Mucosa of descending colon (tissue), 3 donors: ENCODE data around the gene CYGB. TPM values are rescaled to one million over a fixed set of nuclear protein-coding genes. Genes with fewer than 3 reads are reported as not detected.
"Not testable (repeated sequence)": the region's sequence is repeated elsewhere in the genome, so short reads cannot be mapped to it uniquely, and the experiment has no call there.

Experiments
- ATAC-seq: fragments of 200-7000 bp; cut with Tn5 transposase; one replicate; pipeline ENCODE4 v1.9.1; 2020; ENCODE audit warnings: mild to moderate bottlenecking, moderate library complexity
- DNase-seq, 3 donors: peaks; one replicate each; pipeline ENCODE4 v3.0.0-alpha.2; 2020
- H3K36me3 ChIP-seq: fragments of 200-600 bp; one replicate; pipeline ENCODE4 v1.8.0; 2021; ENCODE audit warnings: low read depth, mild to moderate bottlenecking
- H3K4me1 ChIP-seq: fragments of 200-600 bp; one replicate; pipeline ENCODE4 v1.8.0; 2021; ENCODE audit warnings: low read depth, mild to moderate bottlenecking
- H3K4me3 ChIP-seq: fragments of 200-600 bp; one replicate; pipeline ENCODE4 v1.8.0; 2021; ENCODE audit warnings: mild to moderate bottlenecking
- H3K9me3 ChIP-seq: fragments of 200-600 bp; one replicate; pipeline ENCODE4 v1.8.0; 2021; ENCODE audit warnings: mild to moderate bottlenecking
- intact Hi-C, 2 donors: fragments of 100-400 bp; cut with DNase I in 1 of 2; cut with micrococcal nuclease in 1 of 2; formaldehyde crosslinking; loops; one replicate each; pipeline versions ENCODE4 v1.11.0 to v1.11.1; 2022; cut with DNase I, micrococcal nuclease
- total RNA-seq, 3 donors: library from RNA; stranded (reverse); fragmentation: NEBNext Ultra II Directional in 2 of 3; extraction: Animal tissue kit (Norgen Biotek cat#: 25700) in 2 of 3; gene quantifications; one replicate each; pipeline versions ENCODE4 v1.2.1 to v1.2.4, GENCODE V29; 2021 to 2023
- TF ChIP-seq, protein P1 (sequence below): fragments of 200-600 bp; IDR thresholded peaks from one replicate; pipeline ENCODE4 v1.8.0; 2022; ENCODE audit warnings: antibody characterized with exemption, mild to moderate bottlenecking
- donor health status: DM: no; HTN: no; CAD: no; lungs with moderate emphysema.
- donor health status: DM: no; HTN: no; CAD: no.
- donor health status: DM: no; HTN: yes; CAD: no.

The CYGB gene
- total RNA-seq, 3 donors from 2014 or later, result 10.6 to 24.0 (median 15.1) TPM

DNA sequence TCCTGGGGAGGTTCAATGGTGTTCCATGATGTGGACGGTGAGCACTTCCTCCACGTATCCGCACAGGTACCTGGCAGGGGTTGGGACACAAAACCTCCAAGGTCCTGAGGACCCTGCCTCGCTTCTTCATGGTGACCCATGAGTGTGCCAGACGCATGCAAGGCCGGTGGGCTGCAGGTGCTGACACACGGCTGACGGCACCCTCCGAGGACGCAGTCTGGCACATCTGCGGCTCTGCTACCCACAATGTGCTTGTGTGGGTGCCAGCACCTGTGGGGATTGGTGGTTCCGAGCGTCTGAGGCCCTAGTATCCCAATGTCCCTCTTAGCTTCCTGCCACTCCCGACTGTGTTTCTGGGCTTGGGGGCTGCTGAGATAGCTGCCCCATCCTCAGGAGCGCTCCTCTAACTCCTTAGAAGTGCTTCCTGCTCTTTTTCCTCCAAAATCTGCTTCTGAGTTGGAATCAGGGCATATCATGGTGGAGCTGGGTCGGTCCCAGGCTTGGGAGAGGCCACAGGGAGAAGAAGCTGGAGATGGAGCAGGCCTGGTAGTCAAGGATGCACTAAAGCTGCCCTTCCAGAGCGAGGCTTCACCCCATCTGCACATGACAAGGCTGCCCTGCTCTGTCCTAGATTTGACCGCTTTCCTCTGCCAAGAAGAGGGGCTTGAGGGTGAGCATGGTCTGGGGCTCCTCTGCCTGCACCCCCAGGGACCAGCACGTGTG, 1.6 kb downstream of the CYGB start:
- no peaks in the 10 kb centered on the region for H3K9me3 ChIP-seq
- ATAC-seq (no peak), DNase-seq (peak in 1 of 3 donors; percentile 48)
- peaks cover 28% of the 10 kb centered on the region for H3K4me1 ChIP-seq
- H3K36me3 ChIP-seq, result no peaks in the 10 kb centered on the region
- intact Hi-C loops, result no loop called here
- TF ChIP-seq, protein P1, sequence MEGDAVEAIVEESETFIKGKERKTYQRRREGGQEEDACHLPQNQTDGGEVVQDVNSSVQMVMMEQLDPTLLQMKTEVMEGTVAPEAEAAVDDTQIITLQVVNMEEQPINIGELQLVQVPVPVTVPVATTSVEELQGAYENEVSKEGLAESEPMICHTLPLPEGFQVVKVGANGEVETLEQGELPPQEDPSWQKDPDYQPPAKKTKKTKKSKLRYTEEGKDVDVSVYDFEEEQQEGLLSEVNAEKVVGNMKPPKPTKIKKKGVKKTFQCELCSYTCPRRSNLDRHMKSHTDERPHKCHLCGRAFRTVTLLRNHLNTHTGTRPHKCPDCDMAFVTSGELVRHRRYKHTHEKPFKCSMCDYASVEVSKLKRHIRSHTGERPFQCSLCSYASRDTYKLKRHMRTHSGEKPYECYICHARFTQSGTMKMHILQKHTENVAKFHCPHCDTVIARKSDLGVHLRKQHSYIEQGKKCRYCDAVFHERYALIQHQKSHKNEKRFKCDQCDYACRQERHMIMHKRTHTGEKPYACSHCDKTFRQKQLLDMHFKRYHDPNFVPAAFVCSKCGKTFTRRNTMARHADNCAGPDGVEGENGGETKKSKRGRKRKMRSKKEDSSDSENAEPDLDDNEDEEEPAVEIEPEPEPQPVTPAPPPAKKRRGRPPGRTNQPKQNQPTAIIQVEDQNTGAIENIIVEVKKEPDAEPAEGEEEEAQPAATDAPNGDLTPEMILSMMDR, result no peak
- no peak overlapping the region for H3K4me3 ChIP-seq

DNA sequence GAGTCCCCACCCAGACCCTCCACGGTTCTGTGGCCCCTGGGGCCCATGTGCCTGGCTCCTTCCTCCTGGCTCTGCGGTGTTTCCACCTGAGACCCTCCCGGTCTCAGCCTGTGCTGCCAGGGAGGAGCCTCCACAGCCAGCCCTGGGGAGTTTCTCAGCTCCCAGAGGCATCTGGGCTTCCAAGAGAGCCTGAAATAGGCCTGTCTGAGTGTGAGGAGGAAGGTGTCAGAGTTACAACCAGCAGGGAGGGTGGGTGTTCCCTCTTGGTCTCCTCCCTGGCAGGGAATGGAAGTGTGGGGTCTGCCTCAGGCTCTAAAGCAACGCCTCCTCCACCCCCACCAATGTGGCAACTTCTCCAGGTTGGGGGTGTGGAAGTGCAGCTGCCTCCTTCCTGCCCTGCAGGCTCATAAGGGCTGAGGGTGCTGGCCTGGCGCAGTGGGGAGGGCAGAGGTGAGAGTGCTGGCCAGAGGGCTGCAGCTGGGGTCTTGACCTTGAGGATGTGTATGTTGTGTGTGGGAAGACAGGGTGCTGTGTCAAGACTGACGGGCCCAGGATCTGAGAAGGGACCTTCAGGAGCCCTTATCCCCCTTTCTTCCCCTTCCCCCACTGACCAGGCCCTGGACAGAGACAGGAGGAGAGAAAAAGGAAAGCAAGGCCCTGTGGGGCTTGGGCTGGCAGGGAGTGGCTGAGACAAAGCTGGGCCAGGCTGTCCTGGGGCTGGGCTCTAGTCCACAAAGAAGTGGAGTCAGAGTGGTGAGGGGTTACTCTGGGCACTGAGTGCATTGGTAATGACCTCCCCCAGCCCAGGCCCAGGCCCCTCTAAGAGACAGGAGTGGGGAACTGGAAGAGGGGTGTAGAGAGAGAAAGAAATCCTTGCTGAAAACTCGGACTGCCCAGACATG, 2.4 kb downstream of the CYGB start:
- TF ChIP-seq, protein P1, result no peak
- ATAC-seq (no peak), DNase-seq (peak in 1 of 3 donors; percentile 42)
- Histone ChIP-seq H3K4me3 (no peak overlapping the region), H3K9me3 (no peaks in the 10 kb centered on the region), H3K36me3 (no peaks in the 10 kb centered on the region), H3K4me1 (peaks cover 28% of the 10 kb centered on the region)
- intact Hi-C loops, result no loop called here

DNA sequence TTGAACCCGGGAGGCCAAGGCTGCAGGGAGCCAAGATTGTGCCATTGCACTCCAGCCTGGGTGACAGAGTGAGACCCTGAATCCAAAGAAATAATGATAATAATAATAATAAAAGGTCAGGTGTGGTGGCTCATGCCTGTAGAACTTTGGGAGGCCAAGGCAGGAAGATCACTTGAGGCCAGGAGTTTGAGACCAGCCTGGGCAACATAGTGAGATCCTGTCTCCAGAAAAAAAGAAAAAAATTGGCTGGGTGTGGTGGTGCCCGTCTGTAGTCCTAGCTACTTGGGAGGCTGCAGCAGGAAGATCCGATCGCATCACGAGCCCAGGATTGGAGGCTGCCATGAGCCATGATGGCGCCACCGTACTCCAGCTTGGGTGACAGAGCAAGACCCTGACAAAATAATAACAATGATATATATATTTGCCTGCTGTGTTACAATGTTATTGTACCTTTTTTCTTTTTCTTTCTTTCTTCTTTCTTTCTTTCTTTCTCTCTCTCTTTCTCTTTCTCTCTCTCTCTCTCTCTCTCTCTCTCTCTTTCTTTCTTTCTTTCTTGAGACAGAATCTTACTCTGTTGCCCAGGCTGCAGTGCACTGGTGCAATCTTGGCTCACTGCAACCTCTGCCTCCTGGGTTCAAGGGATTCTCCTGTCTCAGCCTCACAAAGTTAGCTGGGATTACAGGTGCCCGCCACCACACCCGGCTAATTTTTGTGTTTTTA, 3.7 kb downstream of the CYGB start:
- H3K4me1 ChIP-seq, result peaks cover 39% of the 10 kb centered on the region
- intact Hi-C loops, ATAC-seq, H3K4me3 ChIP-seq, H3K9me3 ChIP-seq, H3K36me3 ChIP-seq: not testable (repeated sequence)
- DNase-seq, result peak in 1 of 3 donors; percentile 25

DNA sequence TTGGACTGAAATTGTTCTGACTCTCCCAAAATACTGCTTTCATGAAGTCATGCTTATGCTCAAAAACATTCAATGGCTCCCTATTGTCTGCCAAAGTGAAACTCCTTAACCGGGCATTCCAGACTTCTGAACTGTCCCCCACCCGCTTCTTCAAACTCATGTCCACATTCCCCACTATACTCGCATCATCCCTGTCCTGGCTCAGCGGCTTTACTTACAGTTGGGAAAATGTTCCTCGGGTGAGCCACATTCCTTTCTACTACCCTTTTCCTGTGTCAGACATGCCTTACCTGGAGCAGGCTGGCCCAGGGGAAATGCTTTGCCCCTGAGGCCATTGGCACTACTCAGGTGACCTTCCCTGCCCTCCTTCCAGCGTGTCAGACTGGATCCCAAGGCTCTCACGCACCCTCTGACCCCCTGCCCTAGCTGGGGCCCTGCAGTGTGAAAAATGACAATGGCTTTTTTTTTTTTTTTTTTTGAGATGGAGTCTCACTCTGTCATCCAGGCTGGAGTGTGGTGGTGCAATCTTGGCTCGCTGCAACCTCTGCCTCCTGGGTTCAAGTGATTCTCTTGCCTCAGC, 5.3 kb downstream of the CYGB start:
- TF ChIP-seq, protein P1, result no peak
- intact Hi-C loops, result no loop called here
- peak in 1 of 3 donors; percentile 35 for DNase-seq
- peaks cover 33% of the 10 kb centered on the region for H3K4me1 ChIP-seq
- ATAC-seq, result no peak
- no peak overlapping the region for H3K4me3 ChIP-seq
- no peaks in the 10 kb centered on the region for H3K36me3 ChIP-seq
- no peaks in the 10 kb centered on the region for H3K9me3 ChIP-seq

DNA sequence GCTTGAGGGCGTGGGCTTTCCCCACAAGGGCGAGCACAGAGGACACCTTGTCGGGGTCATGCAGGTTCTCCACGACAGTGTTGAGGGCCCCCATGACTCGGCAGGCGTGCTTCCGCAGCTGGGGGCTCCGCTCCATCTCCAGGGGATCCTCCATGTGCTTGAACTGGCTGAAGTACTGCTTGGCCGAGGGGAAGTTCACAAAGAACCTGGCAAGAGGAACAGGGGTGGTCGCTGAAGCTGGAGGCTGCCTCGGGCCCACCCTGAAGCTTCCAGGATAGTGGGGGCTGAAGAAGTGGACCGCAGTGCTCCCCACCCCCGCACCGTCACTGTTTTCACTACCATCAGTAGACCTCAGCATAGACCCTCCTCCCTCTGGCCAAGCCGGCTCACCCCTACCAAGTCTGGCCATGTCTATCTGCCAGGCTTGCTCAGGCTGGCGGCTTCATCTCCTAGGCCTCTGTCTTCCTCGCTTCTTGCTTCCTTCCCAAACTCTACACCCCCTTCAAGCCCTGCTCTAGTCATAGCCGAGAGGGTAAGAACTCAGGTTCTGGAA, 5.9 kb downstream of the CYGB start:
- Histone ChIP-seq H3K36me3 (no peaks in the 10 kb centered on the region), H3K9me3 (no peaks in the 10 kb centered on the region), H3K4me3 (no peak overlapping the region), H3K4me1 (peaks cover 33% of the 10 kb centered on the region)
- intact Hi-C loops, result no loop called here
- TF ChIP-seq, protein P1, result no peak
- ATAC-seq (no peak), DNase-seq (peak in 1 of 3 donors; percentile 48)
